ENCODE measurements around the gene ADAMTS6. TPM values are rescaled to one million over a fixed set of nuclear protein-coding genes. Genes with fewer than 3 reads are reported as not detected.

Gene ADAMTS6
- total RNA-seq, 1 donor from 2014 or later = 1.5 TPM

DNA sequence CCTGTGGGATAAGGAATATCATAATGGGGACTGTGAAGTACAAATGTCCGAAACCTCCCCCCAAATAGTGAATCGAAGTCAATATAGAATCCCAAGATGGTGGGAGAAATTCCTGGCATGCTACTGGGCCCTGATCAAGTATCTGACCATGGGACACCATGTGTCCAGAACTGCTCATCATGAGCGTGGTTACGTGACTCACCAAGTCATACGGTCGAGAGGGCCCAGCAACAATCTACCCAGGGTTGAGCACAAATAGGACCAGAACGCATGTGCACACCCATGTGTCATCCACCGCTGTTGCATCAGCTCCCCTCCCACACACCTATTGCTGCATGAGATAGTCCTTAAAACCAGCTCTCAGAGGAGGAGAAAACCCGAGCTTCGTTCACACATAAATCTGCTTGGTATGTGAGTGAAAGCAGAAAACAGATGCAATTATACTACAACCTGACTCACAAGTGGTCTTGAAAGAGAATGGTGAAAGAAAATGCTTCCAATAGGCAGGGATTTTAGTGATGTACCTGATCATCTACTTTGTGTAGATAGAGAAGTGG lies 359.8 kb downstream of the ADAMTS6 start:
- H3K36me3 ChIP-seq = no peaks in the 10 kb centered on the region
- peaks cover 12% of the 10 kb centered on the region for H3K9me3 ChIP-seq (replicated peaks)
- peaks cover 13% of the 10 kb centered on the region for H3K4me1 ChIP-seq
- no peaks in the 10 kb centered on the region for H3K27me3 ChIP-seq (ENCODE audit: low read depth)
- no peak overlapping the region for H3K4me3 ChIP-seq
- intact Hi-C loops (cut with micrococcal nuclease) = no loop called here
- TF ChIP-seq, protein P1, sequence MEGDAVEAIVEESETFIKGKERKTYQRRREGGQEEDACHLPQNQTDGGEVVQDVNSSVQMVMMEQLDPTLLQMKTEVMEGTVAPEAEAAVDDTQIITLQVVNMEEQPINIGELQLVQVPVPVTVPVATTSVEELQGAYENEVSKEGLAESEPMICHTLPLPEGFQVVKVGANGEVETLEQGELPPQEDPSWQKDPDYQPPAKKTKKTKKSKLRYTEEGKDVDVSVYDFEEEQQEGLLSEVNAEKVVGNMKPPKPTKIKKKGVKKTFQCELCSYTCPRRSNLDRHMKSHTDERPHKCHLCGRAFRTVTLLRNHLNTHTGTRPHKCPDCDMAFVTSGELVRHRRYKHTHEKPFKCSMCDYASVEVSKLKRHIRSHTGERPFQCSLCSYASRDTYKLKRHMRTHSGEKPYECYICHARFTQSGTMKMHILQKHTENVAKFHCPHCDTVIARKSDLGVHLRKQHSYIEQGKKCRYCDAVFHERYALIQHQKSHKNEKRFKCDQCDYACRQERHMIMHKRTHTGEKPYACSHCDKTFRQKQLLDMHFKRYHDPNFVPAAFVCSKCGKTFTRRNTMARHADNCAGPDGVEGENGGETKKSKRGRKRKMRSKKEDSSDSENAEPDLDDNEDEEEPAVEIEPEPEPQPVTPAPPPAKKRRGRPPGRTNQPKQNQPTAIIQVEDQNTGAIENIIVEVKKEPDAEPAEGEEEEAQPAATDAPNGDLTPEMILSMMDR (IDR thresholded peaks at IDR 0.05; ENCODE audit: borderline replicate concordance) = no peak
- no peak overlapping the region for H3K27ac ChIP-seq (replicated peaks)
- no peak for DNase-seq

DNA sequence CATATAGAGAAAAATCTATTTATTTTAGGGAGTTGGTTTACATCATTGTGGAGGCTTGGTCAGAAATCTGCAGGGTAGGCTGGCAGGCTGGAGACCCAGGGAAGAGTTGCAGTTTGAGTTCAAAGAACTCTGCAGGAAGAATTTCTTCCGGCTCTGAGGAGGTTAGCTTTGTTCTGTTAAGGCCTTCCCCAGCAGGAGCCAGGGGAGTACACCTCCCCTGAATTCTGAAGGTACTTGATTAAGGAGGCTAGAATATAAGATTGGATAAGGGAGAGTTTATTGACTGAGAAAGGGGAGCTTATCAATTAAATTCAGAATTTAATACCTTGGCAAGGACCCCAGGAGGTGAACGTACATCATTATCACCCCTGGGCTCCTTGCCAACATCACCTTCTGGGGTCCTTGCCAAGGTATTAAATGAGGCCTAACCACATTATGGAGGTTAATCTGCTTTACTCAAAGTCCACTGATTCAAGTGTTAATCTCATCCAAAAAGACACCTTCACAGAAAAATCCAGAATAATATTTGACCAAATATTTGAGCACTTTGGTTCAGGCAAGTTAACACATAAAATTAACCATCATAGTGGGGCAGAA lies 361.3 kb downstream of the ADAMTS6 start:
- no peak for DNase-seq
- H3K4me1 ChIP-seq = no peaks in the 10 kb centered on the region
- peaks cover 18% of the 10 kb centered on the region for H3K9me3 ChIP-seq (replicated peaks)
- H3K27me3 ChIP-seq (ENCODE audit: low read depth) = no peaks in the 10 kb centered on the region
- H3K27ac ChIP-seq (replicated peaks) = no peak overlapping the region
- intact Hi-C loops (cut with micrococcal nuclease) = no loop called here
- H3K4me3 ChIP-seq = no peak overlapping the region
- H3K36me3 ChIP-seq = no peaks in the 10 kb centered on the region
- TF ChIP-seq, protein P1 (IDR thresholded peaks at IDR 0.05; ENCODE audit: borderline replicate concordance) = no peak

DNA sequence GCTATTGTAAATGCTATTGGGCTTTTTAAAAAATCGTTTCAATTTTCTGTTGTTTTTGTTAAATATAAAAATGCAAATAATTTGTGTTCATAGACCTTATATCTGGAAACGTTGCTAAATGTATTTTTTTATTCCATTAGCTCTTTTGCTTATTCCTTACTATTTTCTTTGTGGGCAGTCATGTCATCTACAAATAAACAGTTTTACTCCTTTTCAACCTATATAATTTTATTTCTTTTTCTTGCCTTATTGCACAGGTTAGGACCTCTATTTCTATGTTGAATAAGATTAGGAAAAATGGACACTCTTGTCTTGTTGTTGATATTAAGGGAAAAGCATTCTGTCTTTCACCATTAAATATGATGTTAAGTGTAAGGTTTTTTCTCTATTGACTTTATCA lies 364.2 kb downstream of the ADAMTS6 start:
- intact Hi-C loops (cut with micrococcal nuclease) = no loop called here
- DNase-seq = no peak
- H3K27ac ChIP-seq (replicated peaks) = no peak overlapping the region
- no peaks in the 10 kb centered on the region for H3K36me3 ChIP-seq
- peaks cover 6% of the 10 kb centered on the region for H3K4me1 ChIP-seq
- TF ChIP-seq, protein P1 (IDR thresholded peaks at IDR 0.05; ENCODE audit: borderline replicate concordance) = no peak
- H3K4me3 ChIP-seq = no peak overlapping the region
- H3K9me3 ChIP-seq (replicated peaks) = peaks cover 18% of the 10 kb centered on the region
- no peaks in the 10 kb centered on the region for H3K27me3 ChIP-seq (ENCODE audit: low read depth)

DNA sequence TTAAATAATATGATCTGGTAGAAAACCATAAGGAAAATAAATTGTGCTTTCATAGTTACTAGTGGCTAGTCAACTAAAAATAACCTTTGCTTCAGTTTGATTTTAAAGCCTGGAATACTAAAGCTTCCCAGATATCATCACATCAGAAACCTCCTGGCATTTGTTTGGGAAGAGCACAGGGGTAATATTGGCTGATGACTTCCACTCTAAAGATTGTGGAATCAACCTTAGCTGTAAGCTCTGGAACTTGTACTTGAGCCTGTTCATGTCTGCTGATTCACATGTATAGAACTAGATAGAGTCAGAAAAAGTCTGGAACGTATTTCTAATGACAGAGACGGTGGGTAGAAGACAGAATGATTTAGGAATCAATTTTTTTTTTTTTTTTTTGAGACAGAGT lies 367.9 kb downstream of the ADAMTS6 start:
- no peak for DNase-seq
- no peak overlapping the region for H3K4me3 ChIP-seq
- intact Hi-C loops (cut with micrococcal nuclease) = no loop called here
- no peaks in the 10 kb centered on the region for H3K27me3 ChIP-seq (ENCODE audit: low read depth)
- H3K9me3 ChIP-seq (replicated peaks) = peaks cover 18% of the 10 kb centered on the region
- TF ChIP-seq, protein P1 (IDR thresholded peaks at IDR 0.05; ENCODE audit: borderline replicate concordance) = no peak
- H3K27ac ChIP-seq (replicated peaks) = no peak overlapping the region
- H3K4me1 ChIP-seq = peaks cover 6% of the 10 kb centered on the region
- H3K36me3 ChIP-seq = no peaks in the 10 kb centered on the region

- intact Hi-C loops (cut with micrococcal nuclease) = no loop called here
- no peak for DNase-seq
- Histone ChIP-seq H3K4me3 (no peak overlapping the region), H3K27me3 (ENCODE audit: low read depth) (no peaks in the 10 kb centered on the region), H3K4me1 (peaks cover 6% of the 10 kb centered on the region), H3K36me3 (no peaks in the 10 kb centered on the region), H3K9me3 (replicated peaks) (peaks cover 8% of the 10 kb centered on the region), H3K27ac (replicated peaks) (no peak overlapping the region)
- TF ChIP-seq, protein P1 (IDR thresholded peaks at IDR 0.05; ENCODE audit: borderline replicate concordance) = no peak
Measured at GRCh38 chr5:65111961-65112658, 369.6 kb downstream of the ADAMTS6 start.

All from left ventricle myocardium inferior (tissue), 1 donor.